IPS-11a (cell line): ENCODE results near the gene GTF2IRD1.
"Not testable (repeated sequence)": the region's sequence is repeated elsewhere in the genome, so short reads cannot be mapped to it uniquely, and the experiment has no call there.

Source experiments
- H3K4me3 ChIP-seq: one replicate; pipeline ENCODE4 v1.5.1; 2013; ENCODE audit warnings: low read depth, low read length, control low read depth

GTF2IRD1 gene

GRCh38 chr7:74554178-74554577 is 100.5 kb downstream of the GTF2IRD1 start:
- H3K4me3 ChIP-seq = no peak overlapping the region

- no peak overlapping the region for H3K4me3 ChIP-seq
These were observed 106.5 kb downstream of the GTF2IRD1 start for GRCh38 chr7:74560086-74560719.

- H3K4me3 ChIP-seq = no peak overlapping the region
These were observed 108.3 kb downstream of the GTF2IRD1 start for GRCh38 chr7:74561898-74562613.

GRCh38 chr7:74563639-74564038 is 109.9 kb downstream of the GTF2IRD1 start:
- not testable (repeated sequence) for H3K4me3 ChIP-seq

- no peak overlapping the region for H3K4me3 ChIP-seq
These were observed 113.6 kb downstream of the GTF2IRD1 start for GRCh38 chr7:74567318-74567668.

- H3K4me3 ChIP-seq = no peak overlapping the region
These were observed 115.0 kb downstream of the GTF2IRD1 start for GRCh38 chr7:74568658-74569057.

GRCh38 chr7:74569501-74570075 is 115.9 kb downstream of the GTF2IRD1 start:
- no peak overlapping the region for H3K4me3 ChIP-seq

GRCh38 chr7:74570533-74571156 is 116.9 kb downstream of the GTF2IRD1 start:
- H3K4me3 ChIP-seq = no peak overlapping the region

GRCh38 chr7:74572301-74572979 is 118.7 kb downstream of the GTF2IRD1 start:
- H3K4me3 ChIP-seq = no peak overlapping the region

GRCh38 chr7:74573512-74573911 is 119.8 kb downstream of the GTF2IRD1 start:
- H3K4me3 ChIP-seq = no peak overlapping the region

GRCh38 chr7:74575083-74575784 is 121.5 kb downstream of the GTF2IRD1 start:
- H3K4me3 ChIP-seq = no peak overlapping the region

GRCh38 chr7:74575811-74576210 is 122.1 kb downstream of the GTF2IRD1 start:
- H3K4me3 ChIP-seq = no peak overlapping the region

GRCh38 chr7:74579800-74580685 is 126.3 kb downstream of the GTF2IRD1 start:
- H3K4me3 ChIP-seq = no peak overlapping the region

GRCh38 chr7:74581916-74582440 is 128.3 kb downstream of the GTF2IRD1 start:
- H3K4me3 ChIP-seq = no peak overlapping the region

- H3K4me3 ChIP-seq = no peak overlapping the region
These were observed 128.8 kb downstream of the GTF2IRD1 start for GRCh38 chr7:74582447-74583039.

GRCh38 chr7:74583630-74584029 is 129.9 kb downstream of the GTF2IRD1 start:
- H3K4me3 ChIP-seq = no peak overlapping the region

- H3K4me3 ChIP-seq = no peak overlapping the region
These were observed 130.7 kb downstream of the GTF2IRD1 start for GRCh38 chr7:74584160-74584954.

GRCh38 chr7:74585844-74586243 is 132.1 kb downstream of the GTF2IRD1 start:
- H3K4me3 ChIP-seq = no peak overlapping the region
